Measurements from ENCODE around the gene FAM210B.

DNA sequence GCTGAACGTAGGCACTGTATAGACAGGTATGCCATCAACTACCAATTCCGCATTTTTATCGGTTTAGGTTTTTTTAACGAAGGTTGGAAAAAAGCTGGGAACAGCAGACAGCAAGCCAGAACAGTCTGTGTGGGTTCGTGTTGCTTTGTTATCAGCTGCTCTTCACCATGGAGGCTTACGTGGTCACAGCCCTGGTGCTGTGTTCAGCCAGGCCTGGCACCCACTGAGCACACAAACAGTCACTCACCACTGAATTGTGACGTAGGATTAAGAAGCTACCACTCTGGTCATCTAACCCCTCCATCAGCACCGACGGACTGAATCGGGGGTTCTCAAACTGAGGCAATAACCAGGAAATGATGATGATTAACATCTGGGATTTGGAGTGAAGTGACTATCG lies 13.2 kb downstream of the FAM210B start:
- TF ChIP-seq EP300 (IDR thresholded peaks at IDR 0.05) = no peak
- TF ChIP-seq, protein P1, sequence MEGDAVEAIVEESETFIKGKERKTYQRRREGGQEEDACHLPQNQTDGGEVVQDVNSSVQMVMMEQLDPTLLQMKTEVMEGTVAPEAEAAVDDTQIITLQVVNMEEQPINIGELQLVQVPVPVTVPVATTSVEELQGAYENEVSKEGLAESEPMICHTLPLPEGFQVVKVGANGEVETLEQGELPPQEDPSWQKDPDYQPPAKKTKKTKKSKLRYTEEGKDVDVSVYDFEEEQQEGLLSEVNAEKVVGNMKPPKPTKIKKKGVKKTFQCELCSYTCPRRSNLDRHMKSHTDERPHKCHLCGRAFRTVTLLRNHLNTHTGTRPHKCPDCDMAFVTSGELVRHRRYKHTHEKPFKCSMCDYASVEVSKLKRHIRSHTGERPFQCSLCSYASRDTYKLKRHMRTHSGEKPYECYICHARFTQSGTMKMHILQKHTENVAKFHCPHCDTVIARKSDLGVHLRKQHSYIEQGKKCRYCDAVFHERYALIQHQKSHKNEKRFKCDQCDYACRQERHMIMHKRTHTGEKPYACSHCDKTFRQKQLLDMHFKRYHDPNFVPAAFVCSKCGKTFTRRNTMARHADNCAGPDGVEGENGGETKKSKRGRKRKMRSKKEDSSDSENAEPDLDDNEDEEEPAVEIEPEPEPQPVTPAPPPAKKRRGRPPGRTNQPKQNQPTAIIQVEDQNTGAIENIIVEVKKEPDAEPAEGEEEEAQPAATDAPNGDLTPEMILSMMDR (IDR thresholded peaks at IDR 0.05) = no peak

All from ovary (tissue), 3 donors.